ENCODE measurements around the gene TRIM67.
"Not testable (repeated sequence)": the region's sequence is repeated elsewhere in the genome, so short reads cannot be mapped to it uniquely, and the experiment has no call there.

TRIM67 gene

DNA sequence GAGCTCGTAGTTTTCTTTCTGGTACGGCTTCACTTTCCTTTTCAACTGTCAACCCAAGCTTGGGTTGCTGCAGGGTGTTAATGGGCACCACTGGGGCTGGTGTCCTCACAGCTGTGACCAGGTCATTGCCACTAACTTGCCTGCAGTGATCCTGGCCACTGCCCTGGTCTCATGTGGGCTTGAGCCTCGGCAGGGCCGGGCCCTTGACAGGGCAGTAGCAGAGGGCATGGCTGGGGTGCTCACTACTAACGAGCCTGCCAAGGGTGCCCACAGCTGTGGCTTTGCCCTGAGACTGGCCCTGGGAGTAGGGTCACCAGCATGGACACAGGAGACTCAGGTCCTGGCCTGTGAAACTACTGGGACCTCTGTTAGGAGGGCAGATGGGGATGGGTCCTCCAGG, 47.7 kb downstream of the TRIM67 start:
- DNase-seq, result no peak

DNA sequence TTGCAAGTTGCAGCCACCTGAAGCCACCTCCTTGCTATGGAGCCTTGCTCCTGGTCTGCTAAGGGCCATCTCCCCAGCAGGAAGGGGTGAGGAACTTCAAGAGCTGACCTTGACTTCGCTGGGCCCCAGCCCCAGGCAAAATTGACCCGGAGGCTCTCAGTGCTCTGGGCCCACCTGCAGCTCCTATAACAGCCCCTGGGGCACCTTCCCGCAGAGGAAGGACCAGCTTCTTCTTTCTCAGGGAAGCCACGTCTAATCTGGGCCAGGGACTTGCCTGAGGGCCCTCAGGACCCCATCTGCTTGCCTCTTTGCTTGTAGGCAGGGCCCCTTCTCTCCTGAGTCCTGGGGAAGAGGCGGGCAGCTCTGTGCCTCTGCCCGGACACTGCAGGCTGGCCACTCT, 48.3 kb downstream of the TRIM67 start:
- no peak for DNase-seq

DNA sequence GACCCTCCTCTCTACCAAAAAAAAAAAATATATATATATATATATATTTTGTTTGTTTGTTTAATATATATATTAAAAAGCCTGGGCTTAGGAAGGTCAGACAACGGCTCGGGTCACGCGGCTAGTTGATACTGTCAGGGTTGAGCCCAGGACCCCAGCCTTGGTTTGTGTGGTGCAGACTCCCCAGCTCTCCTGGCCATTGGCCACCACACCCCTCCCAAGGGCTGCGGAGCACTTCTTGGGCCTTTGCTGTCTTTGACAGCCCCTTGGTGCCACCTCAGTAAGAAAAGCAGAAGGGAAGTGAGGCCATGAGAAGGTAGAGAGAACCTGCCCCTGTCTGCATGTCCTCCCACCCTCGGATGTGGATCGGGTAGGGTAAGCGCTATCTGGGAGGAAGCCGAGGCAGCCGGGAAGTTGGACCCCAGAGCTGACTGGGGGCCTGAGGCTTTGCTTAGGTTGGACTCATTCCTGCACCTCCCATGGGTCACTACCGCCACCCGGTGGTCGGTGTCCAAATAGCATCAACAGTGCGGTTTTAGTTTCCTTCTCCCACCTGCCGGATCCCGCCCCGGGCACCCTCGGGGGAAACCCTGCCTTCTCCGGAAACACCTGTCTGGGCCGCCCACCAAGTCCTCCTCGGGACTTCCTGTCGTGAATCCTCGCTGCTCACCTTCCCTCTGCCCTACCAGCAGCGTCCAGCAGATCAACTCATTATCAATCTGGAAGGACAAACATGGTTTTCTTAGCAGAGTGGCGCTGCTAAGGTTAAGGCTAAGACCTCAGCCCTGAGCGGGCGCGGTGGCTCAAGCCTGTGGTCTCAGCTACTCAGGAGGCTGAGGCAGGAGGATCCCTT, 49.4 kb downstream of the TRIM67 start:
- DNase-seq, result peak; percentile 62

DNA sequence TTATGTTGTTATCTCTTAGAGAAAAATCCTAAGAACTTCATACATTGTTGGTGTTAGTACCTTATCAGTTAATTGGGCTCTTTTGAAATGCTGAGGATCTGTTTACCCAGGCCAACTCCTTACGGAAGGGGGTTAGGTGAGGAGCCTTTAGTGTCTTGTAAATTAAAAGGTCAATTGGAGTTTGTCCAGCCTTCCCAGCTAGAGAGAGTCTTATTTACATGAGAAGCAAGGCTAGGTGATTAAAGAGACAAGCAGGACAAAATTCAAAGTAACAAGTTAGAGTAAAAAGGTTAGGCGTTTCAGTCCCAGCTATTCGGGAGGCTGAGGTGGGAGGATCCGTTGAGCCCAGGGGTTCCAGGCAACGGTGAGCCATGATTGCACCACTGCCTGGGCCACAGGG, 50.4 kb downstream of the TRIM67 start:
- DNase-seq, result not testable (repeated sequence)

DNA sequence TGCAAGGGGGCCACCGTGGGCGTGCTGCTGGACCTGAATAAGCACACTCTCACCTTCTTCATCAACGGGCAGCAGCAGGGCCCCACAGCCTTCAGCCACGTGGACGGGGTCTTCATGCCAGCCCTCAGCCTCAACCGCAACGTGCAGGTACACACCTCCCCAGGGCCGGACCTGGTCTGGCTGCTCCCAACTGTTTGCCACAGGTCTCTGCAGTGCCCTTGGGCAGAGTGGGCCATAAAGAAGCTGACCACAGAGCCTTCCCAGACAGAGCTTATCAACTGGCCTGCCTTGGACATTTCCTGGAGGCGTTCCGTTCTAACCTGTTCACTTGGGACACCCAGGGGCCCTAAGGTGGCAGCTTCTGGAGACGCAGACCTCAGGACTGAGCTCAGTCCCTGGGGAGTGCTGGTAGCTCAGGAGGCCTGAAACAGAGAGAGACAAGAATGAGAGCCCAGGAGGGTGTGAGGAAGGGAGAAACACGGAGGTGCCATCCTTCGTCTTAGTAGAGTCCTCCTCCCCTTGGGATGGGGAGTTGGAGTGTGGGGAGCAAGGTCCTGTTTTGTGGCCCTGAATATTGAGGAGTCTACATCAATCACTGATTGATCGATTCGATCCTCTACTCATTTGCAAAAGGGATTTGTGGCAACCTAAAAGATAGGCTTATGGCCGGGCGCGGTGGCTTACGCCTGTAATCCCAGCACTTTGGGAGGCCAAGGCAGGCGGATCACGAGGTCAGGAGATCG, 52.1 kb downstream of the TRIM67 start:
- DNase-seq, result no peak

DNA sequence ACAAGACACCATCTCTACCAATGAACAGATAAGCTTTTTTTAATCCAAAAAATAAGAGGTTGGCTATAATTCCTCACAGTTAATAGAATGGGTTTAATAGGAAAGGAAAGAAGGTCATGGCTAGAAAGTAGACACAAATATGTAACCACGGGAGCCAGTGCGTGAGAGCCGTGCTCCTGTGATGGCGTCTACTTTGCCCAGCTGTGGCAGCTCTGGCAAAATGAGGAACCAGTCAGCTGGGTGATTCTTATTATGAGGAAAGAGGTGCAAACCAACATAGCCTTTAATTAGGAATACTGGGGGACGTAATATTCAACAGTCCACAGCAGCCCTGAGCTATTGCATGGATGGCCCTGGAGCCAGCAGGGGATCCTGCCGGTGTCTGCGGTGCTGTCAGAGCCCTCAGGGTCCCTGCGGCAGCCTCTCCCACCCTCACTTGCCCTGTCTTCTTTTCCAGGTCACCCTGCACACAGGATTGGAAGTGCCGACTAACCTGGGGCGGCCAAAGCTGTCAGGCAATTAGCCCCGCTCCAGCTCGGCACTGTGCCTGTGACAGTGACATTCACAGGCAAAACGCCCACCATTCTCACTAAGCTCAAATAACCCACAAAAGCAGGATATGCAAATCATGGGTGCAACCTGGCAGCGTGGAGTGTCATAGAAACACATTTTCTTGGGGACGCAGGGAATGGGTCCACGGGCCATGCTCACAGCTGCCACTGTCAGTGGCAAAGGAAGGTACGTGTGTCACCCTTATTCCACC, 53.2 kb downstream of the TRIM67 start:
- DNase-seq, result no peak

DNA sequence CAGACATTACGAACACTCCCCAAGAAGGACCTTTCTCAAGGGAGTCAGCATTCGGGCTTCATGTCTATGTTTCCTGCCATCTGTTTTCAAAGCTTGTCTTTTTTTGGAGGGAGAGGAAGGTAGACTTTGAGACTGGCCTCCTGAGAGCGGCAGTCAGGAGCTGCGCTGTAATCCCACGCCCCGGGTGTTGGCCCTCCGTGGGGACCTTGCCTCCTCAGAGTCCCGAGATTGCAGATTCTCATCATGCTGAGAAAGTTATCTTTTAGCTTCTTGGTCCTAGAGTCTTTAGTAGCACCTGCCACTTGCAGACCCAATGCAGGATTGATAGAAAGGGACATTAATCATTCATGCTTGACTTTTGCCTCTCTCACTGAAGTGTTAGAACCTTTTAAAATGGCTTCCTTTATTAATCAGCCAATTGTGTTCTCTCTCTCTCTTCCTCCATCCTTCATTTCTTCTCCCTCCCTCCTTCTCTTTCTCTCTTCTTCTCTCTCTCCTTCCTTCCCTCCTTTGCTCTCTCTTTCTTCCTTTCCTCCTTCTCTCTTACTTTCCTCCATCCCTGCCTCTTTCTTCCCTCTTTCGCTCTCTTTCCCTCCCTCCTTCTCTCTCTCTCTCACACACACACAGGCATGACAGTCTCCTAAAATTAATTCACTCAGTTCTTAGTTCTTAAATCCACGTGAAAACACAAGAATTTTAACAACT, 54.0 kb downstream of the TRIM67 start:
- DNase-seq, result no peak

DNA sequence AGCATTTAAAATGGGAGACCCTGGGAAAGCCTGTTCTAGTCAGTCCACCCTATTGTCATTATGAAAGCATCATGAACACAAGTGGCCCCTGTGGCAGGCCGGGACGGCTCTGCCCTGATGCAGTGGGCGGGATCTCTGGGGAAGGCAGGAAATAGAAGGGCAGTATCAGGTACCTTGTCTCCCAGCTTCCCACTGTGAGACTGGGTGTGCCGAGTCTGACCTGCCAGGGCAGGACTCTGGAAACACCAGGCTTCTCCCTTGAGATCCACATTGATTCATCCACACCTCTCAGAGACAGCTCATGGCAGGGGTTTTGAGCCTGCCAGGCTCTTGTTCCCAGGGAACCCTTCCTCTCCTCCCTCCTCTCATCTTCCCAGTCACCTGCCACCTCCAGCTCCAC, 54.6 kb downstream of the TRIM67 start:
- DNase-seq, result no peak

DNA sequence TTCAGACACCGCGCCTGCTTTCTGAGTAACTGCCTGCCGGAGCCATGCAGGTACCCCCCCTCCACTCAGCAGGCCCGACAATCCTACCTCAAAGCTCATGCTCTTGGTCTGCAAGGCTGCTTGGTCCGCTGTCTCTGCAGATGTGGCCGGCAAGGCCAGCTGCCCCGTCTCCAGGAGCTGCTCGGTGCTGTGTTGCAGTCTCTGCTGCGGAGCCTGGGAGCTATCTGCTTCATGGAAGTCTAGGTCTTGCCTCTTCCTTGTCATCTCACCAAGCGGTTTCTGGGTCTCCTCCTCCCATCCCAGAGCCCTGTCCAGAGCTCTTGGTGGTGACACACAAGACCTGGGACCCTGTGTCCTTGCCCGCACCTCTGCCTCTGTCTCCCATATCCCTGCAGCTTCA, 55.2 kb downstream of the TRIM67 start:
- DNase-seq, result no peak

DNA sequence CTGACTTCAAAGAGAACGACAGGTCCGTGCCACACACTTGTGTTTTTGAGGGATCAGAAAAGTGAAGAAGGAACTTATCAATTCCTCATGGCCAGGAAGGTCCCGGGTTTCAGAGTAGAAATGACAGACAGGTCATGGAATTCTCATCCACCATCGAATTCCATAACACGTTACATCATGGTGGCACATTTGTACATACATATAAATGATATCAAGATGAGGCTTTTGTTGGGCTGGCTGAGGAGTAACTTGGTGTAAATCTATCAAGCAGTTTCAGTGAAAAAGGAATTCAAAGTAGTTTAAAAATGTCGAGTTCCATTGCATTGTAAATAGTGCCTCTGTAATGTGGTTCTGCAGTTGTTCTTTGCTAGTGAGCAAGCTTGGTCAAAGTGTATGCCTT, 56.2 kb downstream of the TRIM67 start:
- no peak for DNase-seq

DNA sequence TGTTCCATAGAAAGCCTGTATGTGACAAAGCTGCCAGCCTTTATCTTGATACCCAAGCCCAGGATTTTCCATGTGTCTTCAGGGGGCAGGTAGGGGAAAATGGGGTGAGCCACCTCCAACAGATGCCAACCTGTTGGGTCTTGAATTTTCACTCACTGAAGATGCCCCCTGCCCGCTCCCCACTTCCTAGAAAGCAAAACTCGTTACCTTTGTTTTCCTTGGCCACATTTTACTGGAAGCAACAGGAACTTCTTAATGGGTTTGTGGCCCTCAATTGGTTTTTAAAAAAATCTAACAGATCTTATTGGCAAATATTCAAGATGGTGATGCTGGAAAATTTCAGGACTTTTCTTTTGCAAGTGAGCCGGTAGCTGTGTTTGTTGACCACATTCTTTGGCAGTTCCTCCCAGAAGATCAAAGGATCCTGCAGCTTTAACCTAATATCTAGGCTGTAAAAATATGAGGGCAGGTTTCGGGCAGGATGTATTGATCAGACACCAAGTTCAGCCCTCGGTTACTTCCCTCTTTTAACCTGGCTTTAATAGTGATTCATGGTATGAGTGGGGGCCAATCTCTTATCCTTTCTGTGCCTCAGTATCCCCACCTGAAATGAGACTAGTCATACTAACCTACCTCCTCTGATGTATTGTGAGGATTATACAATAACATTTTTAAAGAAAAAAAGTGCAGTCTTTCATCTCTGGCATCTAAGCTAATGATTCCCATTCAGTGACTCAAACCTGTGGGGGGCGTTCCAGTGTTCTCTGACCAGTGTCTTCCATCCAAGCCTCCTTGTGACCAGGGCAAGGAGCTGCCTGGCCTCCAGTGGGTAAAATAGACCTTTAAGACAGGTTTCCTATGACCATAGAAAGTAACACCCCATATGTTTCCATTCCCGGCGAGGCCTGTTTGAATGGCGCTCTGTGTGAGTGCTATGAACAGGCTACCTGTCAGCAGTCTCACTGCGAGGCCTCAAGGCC, 57.9 kb downstream of the TRIM67 start:
- DNase-seq, result no peak

DNA sequence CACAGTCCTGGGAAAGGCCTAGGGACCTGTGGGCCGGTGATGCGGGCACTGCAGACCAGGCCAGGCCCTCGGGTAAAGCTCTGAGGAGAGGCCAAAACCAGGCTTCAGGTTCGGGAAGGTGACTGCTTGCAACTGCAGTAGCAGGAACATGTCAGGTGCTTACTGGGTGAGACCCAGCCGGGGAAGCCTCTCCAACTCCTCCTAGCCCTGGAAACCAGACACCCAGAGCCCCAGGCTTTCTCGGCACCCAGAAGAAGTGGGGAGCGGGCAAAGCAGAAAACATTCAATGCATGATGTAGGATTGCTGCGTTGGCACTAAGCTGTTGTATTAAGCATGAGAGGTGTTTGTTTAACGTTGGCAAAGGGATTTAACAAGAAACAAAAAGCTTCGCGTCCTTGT, 58.9 kb downstream of the TRIM67 start:
- DNase-seq, result no peak

DNA sequence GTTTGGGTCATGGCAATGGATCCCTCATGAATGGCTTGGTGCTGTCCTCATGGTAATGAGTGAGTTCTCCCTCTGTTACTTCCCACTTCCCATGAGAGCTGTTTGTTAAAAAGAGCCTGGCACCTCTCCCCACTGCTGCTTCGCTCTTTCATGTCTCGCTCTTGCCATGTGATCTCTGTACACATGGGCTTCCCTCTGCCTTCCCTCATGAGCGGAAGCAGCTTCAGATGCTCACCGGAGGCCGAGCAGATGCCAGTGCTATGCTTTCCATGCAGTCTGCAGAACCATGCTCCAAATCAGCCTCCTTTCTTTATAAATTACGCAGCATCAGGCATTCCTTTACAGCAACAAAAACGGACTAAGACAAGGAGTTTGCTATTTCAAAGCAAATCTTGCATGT, 64.3 kb downstream of the TRIM67 start:
- no peak for DNase-seq

DNA sequence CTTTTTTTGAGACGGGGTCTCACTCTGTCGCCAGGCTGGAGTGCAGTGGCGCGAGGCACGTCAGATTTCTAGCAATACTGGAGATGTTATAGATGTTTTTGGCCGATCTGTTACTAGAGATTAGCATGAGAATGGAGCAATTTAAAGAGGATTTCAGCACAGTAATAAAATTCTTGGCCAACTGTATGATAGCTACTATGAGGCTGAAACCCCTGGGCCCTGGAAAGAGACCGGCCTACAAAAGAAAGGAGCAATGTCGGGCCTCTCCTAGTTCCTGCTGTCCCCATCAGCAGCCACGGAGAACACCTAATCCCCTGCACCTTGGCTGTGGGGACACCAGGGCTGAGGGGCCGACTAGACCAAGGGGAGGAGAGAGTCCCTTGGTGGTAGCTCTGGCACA, 69.7 kb downstream of the TRIM67 start:
- DNase-seq, result no peak

DNA sequence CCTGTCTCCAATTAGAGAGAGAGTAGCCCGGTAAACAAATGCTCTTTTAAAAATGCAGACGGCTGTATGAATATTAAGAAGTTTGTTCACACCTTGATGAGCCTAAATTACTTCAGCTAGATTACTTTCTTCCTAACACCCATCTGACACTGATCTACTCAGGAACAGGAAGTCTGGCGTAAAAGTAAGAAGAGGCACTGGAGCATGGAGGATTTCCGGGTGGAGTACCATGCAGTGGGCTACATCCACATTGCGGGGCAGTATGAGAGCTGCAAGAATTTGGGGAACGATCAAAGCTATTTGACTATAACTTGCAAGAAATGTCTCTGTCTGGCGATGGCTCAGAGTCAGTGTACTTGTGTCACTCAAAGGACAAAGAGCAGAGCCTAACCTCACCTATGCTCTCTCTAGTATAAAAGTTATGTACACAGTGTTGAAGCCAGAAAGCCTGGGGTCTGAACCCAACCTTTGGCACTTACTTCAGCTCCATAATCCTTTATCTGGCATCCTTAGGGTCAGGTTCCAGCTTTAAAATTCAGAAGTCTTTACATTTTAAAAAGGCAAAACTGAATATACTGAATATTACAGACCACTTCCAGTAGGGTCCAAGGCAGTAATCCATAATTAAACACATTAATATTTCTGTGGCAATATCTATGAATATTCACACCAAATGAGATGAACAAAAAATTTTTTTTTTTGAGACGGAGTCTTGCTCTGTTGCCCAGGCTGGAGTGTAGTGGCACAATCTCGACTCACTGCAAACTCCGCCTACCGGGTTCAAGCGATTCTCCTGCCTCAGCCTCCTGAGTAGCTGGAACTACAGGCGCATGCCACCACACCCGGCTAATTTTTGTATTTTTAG, 71.2 kb downstream of the TRIM67 start:
- no peak for DNase-seq

DNA sequence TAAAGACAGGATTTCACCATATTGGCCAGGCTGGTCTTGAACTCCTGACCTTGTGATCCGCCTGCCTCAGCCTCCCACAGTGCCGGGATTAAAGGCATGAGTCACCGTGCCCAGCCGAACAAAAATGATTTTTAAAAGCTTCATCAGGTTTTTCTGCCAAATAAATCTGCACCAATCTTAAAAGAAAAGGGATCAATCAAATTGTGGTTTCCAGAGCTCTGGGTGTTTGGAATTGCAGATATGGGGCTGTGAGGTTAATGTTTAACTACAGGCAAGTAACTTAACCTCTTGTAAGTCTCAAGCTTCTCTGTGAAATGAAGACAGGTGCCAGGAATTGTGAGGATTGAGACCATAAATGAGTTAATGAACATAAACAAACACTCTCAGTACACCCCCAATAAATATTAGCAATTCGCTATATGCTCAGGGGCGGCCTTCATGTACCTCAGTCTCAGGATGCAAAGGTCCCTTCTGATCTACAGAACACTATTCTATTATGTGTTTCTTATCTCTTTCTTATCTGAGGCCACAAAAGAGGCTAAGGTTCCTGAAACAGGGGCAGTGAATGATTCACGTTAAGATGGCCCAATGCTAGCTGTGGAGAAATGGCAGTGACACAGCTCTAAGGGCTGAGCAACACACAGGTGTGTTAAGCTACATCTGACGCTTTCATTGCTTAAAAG, 72.0 kb downstream of the TRIM67 start:
- DNase-seq, result no peak

DNA sequence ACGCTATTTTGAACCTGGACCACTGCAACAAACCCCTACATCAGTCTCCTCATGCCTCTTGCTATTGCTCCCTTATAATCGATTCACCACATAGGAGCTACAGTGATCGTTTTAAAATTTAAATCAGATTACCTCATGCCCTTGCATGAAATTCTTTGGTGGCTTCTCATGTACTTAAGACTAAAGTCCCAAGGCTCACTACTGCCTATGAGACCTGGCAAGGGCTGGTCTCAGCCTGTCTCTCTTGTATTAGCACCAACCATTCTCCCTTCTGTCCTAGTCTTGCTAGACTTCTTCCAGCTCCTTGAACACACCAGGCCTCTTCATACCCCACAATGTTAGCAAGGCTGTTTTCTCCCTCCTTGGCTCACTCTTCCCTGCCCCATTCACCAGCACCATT, 72.6 kb downstream of the TRIM67 start:
- DNase-seq, result no peak

DNA sequence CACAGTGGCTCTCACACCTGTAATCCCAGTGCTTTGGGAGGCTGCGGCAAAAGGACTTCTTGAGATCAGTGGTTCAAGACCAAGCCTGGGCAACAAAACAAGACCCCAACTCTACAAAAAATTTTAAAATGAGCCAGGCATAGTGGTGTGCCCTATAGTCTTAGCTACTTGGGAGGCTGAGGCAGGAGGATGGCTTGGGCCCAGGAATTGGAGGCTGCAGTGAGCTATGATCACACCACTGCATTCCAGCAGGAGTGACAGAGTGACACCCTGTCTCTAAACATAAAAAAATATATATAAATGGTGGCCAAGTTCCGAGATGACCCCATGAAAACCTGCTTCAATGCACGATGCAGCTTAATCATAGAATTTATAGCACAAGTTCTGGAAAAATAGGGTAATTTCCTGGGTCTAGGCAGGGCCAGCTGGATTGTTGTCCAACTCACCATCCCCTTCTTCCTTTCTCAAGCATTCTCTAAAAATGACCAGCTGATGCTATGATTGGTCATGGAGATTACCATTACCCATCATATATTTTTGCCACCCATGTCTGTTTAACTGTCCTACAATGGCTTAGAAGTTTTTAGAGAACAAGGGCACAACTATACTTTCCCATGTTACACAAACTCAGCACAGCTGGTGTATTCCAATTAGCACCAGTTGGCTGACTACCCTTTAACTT, 73.8 kb downstream of the TRIM67 start:
- DNase-seq, result no peak

DNA sequence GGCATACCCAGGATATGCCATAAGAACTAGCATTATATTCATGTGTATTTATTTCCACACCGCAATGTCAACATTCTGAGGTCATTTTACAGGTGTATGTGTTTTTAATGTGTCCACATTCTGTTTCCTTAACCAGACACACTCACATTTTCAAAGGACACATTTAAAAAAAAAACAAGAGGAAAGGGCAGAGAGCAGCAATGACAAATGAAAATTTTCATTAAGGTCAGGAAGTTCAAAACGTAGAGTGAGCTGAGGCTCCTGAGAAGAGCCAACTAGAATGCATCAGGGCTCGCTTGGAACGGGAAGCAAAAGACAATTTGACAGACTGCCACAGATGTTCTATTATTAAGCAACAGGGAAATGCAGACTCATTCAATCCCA, 74.3 kb downstream of the TRIM67 start:
- DNase-seq, result no peak

DNA sequence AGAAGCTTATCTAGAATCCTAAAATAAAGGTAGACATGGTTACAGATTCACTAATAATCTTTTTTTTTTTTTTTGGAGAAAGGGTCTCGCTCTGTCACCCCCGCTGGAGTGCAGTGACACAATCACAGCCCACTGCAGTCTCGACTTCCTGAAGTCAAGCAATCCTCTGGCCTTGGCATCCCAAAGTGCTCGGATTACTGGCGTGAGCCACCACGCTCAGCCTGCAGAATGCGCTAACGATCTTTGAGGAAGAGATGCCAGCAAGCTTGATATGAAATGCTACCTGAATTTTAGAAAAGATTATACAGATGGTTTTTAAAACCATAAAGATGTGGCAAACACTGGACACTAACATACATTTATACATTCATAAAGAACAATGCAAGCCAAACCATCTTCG, 75.1 kb downstream of the TRIM67 start:
- DNase-seq, result no peak

Measured in NCI-H1436 treated with DMSO at 0.1 percent for 48 hours (cell line).